Dermis blood vessel endothelial cell (primary cell): ENCODE data around the gene CYP46A1. TPM values are rescaled to one million over a fixed set of nuclear protein-coding genes. Genes with fewer than 3 reads are reported as not detected.
A peak's percentile ranks its signal among the peaks of the same experiment; 100 is the strongest.
"Not testable (repeated sequence)": the region's sequence is repeated elsewhere in the genome, so short reads cannot be mapped to it uniquely, and the experiment has no call there.

Experiments used
- DNase-seq: peaks from one replicate; pipeline ENCODE4 v3.0.0; 2010
- total RNA-seq: library from RNA; depleted of rRNA; stranded (reverse); fragments of >200 nt; gene quantifications from 2 replicates; pipeline ENCODE4 v1.2.3, GENCODE V29; 2014

Gene CYP46A1
- total RNA-seq, 1 donor from 2014 or later, result under 0.01 TPM

GRCh38 chr14:99759546-99759925 lies 75.4 kb downstream of the CYP46A1 start:
- DNase-seq, result peak; percentile 62

- no peak for DNase-seq
These were observed 76.7 kb downstream of the CYP46A1 start for GRCh38 chr14:99760817-99761216.

GRCh38 chr14:99762911-99763310 lies 78.8 kb downstream of the CYP46A1 start:
- DNase-seq, result not testable (repeated sequence)

GRCh38 chr14:99763527-99764221 lies 79.6 kb downstream of the CYP46A1 start:
- DNase-seq, result no peak

GRCh38 chr14:99764222-99764706 lies 80.2 kb downstream of the CYP46A1 start:
- DNase-seq, result no peak

GRCh38 chr14:99768381-99768780 lies 84.3 kb downstream of the CYP46A1 start:
- no peak for DNase-seq

GRCh38 chr14:99769123-99769522 lies 85.0 kb downstream of the CYP46A1 start:
- no peak for DNase-seq

- DNase-seq, result no peak
These were observed 85.7 kb downstream of the CYP46A1 start for GRCh38 chr14:99769799-99770198.

GRCh38 chr14:99772371-99773283 lies 88.5 kb downstream of the CYP46A1 start:
- DNase-seq, result no peak

- DNase-seq, result no peak
These were observed 89.7 kb downstream of the CYP46A1 start for GRCh38 chr14:99773521-99774497.

- DNase-seq, result peak; percentile 19
These were observed 90.6 kb downstream of the CYP46A1 start for GRCh38 chr14:99774556-99775307.

GRCh38 chr14:99775351-99775750 lies 91.3 kb downstream of the CYP46A1 start:
- no peak for DNase-seq

Other genes with a start within 250 kb of the CYP46A1 start
- 69.8 and 82.7 TPM in 2 replicates for gene SETD3, start 203.4 kb upstream of the CYP46A1 start, total RNA-seq
- 25.7 and 36.7 TPM in 2 replicates for gene CCNK, start 202.9 kb upstream of the CYP46A1 start, total RNA-seq
- gene CCDC85C, start 80.1 kb upstream of the CYP46A1 start, total RNA-seq, result 14.5 and 32.4 TPM in 2 replicates
- 1.7 and 4.1 TPM in 2 replicates for gene HHIPL1, start 39.2 kb upstream of the CYP46A1 start, total RNA-seq
- 45.8 and 47.1 TPM in 2 replicates for gene EML1, start 109.1 kb downstream of the CYP46A1 start, total RNA-seq